GM21528 (cell line): ENCODE results near the gene S1PR1.
"Not testable (repeated sequence)": the region's sequence is repeated elsewhere in the genome, so short reads cannot be mapped to it uniquely, and the experiment has no call there.

Experiments
- ATAC-seq: cut with Tn5 transposase; IDR thresholded peaks from one replicate; pipeline ENCODE4 v1.9.1; 2021; ENCODE audit warnings: mild to moderate bottlenecking, moderate library complexity; ENCODE audit not compliant: unreplicated experiment, low FRiP score

The S1PR1 gene

GRCh38 chr1:101236516-101237228, at the start of gene S1PR1:
Gene S1PR1, plus strand, starts transcription at chr1:101237019. Its CDS starts 1,966 bp downstream, at chr1:101238985.
- ATAC-seq, result peak; percentile 26

DNA sequence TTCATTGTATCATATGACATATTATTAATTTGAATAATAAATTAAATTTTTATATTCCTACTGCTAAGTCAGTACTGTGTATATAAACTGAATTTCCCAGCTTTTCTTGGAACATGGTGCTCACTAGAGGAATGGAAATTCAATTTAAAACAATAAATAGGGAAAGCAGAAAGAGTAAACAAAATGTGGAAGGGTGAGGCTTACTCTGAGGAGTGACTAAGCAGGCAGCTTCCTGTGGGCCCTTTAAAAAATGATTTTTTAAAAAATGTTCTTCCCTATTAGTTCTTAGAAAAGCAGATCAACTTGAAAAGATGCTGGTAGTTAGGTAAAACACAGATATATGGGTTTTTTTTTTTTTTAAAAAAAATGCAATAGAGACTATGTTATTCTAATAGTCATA, 49.5 kb upstream of the S1PR1 start:
- no peak for ATAC-seq

GRCh38 chr1:101188331-101188730, 48.5 kb upstream of the S1PR1 start:
- no peak for ATAC-seq

- not testable (repeated sequence) for ATAC-seq
These were observed 47.9 kb upstream of the S1PR1 start for GRCh38 chr1:101188968-101189367.

DNA sequence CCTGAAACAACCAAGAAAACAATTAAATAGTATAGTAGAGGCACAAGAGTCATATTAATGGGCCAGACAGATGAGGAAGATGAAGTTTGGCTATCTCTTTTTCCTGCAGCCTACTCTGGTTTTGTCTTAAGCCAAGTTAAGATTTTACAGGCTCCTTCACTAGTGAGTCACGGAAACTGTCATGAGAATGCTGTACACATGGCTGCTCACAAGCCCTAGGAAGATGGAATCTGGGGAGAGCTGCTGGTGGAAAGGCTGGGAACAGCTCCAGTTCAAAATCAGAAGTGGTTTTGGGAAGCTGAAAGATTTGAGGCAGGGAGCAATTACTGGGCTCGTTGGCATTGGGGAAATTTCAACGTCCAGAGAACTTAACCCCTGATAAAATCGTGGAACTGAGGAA, 46.4 kb upstream of the S1PR1 start:
- no peak for ATAC-seq

DNA sequence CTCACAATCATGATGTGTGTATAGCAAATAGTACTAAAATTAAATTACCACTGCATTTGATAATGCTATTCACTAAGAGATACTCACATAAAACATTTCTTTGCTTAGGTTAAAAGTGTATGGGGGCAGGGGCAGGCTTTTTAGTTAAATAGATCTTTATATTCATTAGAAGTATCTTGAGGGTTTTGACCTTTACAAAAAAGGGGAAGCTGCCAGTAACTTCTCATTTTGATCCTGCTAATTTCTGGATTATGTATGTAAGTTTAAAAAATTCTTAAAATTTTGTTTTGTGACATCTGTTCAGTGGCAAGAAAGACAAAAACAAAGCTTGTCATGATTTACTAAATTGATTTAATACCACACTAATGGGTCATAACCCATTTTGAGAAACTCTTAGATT, 45.8 kb upstream of the S1PR1 start:
- no peak for ATAC-seq

DNA sequence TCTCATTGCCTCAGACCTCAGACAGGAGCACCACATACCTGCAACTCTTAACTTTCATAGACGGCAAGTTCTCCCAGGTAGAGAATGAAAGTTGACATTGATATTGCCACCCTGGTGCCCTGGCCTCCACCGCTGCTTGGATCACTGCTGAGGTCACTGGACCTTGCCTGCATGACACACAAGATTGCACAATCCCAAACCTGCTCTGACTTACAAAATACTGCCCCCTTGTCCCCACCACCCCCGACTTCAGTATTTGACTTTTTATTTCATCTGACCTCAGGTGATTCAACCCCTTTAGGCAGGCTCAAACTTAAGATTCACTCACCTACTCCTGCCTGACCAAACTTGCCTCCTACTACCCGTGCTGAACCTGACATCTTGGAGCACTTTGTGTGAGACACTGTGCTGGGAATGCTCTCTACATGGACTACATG, 43.1 kb upstream of the S1PR1 start:
- ATAC-seq, result no peak

DNA sequence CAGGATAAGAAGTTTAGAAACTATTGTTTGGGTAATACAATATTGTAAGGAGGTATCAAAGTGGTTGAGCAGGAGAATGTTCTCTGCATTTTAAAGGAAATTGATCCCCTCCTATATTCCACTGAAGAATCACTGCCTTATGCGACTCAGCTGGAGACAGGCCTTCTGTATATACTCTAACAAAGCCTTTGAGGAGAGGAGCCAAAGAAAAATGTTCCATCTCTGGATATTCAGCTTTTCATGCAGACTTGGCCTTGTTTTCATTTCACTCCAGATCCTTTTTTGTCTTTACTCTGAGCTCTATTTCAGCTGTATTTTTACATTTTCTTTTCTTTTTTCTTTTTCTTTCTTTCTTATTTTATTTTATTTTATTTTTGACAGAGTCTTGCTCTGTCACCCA, 42.1 kb upstream of the S1PR1 start:
- ATAC-seq, result no peak

DNA sequence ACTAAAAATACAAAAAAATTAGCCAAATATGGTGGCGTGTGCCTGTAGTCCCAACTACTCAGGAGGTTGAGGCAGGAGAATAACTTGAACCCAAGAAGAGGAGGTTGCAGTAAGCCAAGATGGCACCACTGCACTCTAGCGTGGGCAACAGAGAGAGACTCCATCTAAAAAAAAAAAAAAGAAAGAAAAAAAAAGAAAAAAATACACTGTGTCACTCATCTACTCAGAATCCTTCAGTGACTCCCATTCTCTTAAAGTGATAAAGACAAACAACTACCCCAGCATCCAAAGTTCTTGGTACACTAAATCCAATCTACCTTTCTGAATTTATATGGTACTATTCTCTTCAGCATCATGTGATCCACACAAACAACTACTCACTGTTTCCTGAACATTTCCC, 40.2 kb upstream of the S1PR1 start:
- ATAC-seq, result no peak

DNA sequence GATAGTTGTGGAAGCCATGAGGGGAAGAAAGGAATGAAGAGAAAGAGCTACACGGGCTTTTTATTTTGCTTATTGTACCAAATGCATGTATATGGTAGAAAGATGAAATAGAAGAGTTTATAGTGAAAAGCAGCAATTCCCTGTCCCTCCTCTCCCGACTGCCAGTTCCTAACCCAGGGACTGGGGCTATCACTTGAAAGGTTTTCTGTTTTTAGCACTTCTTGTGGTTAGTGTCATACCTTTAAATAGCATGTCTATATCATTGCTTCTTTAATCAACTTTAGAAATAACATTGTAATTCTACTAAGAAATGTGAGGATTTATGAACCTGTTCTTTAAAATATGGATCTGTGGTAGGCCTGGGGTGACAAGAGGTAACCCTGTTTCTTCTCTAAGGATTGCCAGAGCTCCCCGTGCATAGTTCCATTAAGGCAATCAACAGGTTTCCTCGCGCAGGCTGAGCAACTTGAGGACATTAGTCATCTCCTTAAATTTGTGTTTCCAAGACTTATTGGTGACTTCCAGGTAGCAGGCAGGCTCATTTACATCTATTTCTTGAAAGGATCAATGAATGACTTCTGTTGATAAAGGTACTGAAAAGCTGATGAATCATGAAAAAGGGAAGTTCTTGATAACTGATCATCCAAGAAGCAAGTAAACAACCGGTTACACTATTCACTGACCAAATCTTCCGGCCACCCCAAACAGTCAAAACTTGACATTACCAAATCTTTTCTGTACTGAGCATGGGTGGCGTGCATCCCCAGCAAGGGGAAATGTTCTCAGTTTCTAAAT, 37.8 kb upstream of the S1PR1 start:
- ATAC-seq, result peak; percentile 97

DNA sequence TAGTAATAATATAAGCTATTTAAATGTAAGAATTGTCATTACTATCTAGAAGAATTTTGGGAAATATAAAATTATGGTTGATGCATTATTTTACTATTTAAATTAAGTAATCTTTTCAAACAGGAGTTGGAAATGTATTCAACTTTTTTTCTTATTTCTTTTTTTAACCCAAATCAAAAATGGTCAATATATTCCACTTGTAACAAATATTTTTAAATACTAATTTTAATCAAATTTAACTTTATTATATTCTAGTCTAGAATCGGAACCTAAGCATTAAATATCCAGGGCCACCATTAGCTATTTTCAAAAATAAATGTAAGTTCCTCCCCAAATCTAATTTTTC, 37.2 kb upstream of the S1PR1 start:
- ATAC-seq, result no peak

DNA sequence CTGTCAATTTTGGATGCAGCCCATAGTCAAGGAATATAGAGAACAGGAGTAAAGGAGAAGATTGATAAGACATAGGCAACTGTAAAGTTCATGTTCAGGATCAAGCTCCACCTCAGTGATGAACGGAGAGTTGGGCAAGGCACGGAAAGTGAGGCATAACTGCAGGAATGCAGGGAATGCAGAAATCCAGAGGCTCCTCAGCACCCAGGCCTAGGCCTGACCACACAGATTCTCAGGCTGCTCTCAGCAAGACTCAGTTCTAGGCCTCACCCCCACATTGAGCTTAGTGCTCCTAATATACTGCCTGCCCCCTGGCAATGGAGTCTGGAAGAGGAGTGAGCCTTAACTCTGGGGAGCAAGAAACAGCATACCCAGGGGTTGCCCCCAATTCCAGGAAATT, 36.3 kb upstream of the S1PR1 start:
- ATAC-seq, result no peak

DNA sequence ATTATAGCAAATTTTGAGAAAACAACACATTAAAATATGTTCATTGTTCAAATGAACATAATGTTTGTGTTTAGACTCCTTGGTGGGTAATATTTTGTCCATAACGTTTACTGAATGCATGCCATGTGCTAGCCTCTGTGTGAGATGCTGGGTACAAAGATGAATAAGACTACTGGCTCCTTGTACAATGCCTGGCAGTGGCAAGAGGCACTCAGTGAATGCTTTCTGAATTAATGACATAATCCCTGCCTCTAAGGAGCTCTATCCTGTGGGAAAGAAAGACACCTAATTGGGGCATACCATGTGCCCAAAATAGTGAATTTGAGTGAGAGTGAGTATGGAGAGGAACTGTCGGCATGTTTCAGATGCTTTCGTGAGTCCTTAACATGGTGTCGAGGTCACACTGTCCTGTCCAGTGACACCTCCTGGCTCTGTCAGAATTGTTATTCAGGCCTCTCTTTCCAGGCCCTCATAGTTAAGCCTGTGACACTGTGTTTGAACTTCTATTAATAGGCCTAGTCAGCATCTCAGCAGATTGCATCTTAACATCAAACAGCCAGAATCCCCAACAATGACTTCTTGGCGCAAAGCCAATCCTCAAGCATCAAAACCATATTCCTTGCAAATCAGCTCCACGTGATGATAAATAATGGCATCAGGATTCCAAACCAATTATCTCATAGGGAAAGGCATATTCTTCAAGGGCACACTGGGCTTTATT, 32.8 kb upstream of the S1PR1 start:
- no peak for ATAC-seq

DNA sequence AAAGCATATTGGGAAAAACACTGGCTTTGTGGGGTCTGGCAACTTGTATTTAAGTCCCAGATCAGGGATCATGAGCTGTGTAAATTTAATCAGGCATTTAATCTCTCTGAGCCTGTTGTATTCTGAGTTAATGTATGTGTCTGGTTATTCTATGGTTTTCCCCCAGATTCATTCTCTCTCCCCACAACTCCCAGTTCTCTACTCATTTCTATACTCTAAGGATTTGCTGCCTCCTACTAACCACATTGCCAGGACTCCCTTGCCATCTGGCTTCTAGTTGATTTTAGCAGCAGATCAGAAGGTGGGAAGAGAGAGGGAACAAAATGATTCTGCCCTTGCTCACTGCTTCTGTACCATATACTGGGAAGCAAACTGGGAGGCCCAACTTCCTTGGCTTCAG, 31.4 kb upstream of the S1PR1 start:
- no peak for ATAC-seq

DNA sequence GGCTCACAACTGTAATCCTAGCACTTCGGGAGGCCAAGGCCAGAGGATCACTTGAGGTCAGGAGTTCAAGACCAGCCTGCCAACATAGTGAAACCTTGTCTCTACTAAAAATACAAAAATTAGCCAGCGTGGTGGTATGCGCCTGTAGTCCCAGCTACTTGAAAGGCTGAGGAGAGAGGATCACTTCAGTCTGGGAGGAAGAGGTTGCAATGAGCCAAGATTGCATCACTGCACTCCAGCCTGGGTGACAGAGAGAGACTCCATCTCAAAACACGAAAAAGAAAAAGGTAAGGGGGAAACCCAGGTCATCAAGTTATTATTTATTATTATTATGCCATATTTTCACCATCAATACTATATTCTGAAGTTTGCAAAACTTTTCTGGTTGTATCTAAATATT, 30.7 kb upstream of the S1PR1 start:
- not testable (repeated sequence) for ATAC-seq

GRCh38 chr1:101207271-101207670, 29.5 kb upstream of the S1PR1 start:
- not testable (repeated sequence) for ATAC-seq

DNA sequence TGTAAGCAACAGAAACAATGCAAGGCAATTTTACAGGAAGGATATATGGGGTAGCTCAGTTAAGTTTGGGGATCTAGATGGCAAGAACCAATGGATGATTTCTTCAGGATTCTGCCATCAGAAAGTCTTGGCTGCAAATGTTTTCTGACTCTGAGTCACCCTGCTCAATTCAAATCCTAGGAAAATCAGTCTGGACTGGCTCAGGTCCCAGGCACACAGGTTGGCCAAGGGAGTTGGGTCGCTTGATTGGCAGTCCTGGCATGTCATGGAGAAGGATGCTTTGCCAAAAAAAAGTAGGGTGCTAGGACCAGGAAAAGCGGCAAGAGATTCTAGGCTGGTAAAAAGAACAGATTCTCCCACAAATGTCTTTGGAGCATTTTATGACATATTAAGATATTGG, 28.9 kb upstream of the S1PR1 start:
- no peak for ATAC-seq

DNA sequence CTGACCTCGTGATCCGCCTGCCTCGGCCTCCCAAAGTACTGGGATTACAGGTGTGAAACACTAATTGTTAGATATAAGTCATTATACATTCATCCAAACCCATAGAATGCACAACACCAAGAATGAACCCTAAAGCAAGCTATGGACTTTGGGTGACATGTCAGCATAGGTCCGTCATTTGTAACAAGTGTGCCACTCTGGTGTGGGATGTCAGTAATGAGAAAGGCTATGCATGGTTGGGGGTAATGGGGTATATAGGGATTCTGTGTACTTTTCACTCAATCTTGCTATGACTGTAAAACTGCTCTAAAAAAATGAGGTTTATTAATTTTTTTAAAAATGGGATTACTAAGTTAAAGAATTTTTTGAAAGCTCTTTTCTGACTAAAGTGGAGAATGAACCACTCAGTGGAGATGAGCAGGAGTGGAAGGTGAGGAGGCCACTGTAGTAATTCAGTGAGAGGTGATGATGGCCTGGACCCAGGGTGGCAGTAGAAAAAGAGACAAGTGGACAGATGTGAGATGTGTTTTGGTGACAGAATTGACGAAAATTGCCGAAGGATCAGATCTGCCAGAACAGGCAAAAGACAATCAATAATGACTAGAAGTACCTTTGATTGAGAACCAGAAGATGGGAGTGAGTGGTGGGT, 21.3 kb upstream of the S1PR1 start:
- no peak for ATAC-seq

- no peak for ATAC-seq
These were observed 20.2 kb upstream of the S1PR1 start for GRCh38 chr1:101216623-101217022.

DNA sequence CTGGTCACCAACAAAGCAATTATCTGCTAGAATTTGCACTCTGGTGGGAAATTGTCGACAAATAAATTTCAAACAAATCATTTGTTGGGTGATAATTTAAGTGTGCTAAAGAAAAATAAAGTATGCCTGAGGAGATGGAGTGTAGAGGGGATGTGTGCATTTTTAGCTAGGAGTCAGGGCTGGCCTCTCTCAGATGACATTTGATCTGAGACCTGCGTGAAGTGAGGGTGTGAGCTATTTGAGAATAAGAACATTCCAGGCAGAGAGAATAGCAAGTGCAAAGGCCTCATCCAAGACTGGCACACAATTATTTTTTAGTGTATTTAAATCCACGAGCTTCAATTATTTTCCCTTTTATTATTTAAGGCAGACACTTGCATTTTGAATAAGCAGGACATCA, 19.7 kb upstream of the S1PR1 start:
- ATAC-seq, result no peak

GRCh38 chr1:101218968-101219367, 17.9 kb upstream of the S1PR1 start:
- not testable (repeated sequence) for ATAC-seq
